Measurements from ENCODE around the gene FUZ.

Gene FUZ

GRCh38 chr19:49814010-49814409 lies 918 bp upstream of the FUZ start:
- TF ChIP-seq TAF1 (IDR thresholded peaks at IDR 0.05; ENCODE audit: low read depth): no peak
- no peak for TF ChIP-seq TCF12 (IDR thresholded peaks at IDR 0.05; ENCODE audit: low read depth)
- TF ChIP-seq TEAD4 (IDR thresholded peaks at IDR 0.05): no peak
- no peak for TF ChIP-seq CEBPB (IDR thresholded peaks at IDR 0.05)
- TF ChIP-seq EGR1 (IDR thresholded peaks at IDR 0.05): no peak
- TF ChIP-seq NFIC (IDR thresholded peaks at IDR 0.05): no peak
- TF ChIP-seq, protein P1, sequence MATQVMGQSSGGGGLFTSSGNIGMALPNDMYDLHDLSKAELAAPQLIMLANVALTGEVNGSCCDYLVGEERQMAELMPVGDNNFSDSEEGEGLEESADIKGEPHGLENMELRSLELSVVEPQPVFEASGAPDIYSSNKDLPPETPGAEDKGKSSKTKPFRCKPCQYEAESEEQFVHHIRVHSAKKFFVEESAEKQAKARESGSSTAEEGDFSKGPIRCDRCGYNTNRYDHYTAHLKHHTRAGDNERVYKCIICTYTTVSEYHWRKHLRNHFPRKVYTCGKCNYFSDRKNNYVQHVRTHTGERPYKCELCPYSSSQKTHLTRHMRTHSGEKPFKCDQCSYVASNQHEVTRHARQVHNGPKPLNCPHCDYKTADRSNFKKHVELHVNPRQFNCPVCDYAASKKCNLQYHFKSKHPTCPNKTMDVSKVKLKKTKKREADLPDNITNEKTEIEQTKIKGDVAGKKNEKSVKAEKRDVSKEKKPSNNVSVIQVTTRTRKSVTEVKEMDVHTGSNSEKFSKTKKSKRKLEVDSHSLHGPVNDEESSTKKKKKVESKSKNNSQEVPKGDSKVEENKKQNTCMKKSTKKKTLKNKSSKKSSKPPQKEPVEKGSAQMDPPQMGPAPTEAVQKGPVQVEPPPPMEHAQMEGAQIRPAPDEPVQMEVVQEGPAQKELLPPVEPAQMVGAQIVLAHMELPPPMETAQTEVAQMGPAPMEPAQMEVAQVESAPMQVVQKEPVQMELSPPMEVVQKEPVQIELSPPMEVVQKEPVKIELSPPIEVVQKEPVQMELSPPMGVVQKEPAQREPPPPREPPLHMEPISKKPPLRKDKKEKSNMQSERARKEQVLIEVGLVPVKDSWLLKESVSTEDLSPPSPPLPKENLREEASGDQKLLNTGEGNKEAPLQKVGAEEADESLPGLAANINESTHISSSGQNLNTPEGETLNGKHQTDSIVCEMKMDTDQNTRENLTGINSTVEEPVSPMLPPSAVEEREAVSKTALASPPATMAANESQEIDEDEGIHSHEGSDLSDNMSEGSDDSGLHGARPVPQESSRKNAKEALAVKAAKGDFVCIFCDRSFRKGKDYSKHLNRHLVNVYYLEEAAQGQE (IDR thresholded peaks at IDR 0.05; ENCODE audit: low read depth): no peak
- TF ChIP-seq FOXM1 (IDR thresholded peaks at IDR 0.05; ENCODE audit: borderline replicate concordance, low read depth): no peak
- TF ChIP-seq YY1 (IDR thresholded peaks at IDR 0.05; ENCODE audit: low read depth): no peak
- TF ChIP-seq ZBTB7A (IDR thresholded peaks at IDR 0.05; ENCODE audit: low read depth): no peak
- no peak for TF ChIP-seq USF1 (IDR thresholded peaks at IDR 0.05)

GRCh38 chr19:49812452-49812996 lies 568 bp downstream of the FUZ start:
- TF ChIP-seq, protein P1 (IDR thresholded peaks at IDR 0.05; ENCODE audit: low read depth): no peak
- no peak for TF ChIP-seq NFIC (IDR thresholded peaks at IDR 0.05)
- no peak for TF ChIP-seq RAD21 (IDR thresholded peaks at IDR 0.05; ENCODE audit: low read depth)
- TF ChIP-seq CREB1 (IDR thresholded peaks at IDR 0.05; ENCODE audit: low read depth): no peak
- TF ChIP-seq ZBTB7A (IDR thresholded peaks at IDR 0.05; ENCODE audit: low read depth): no peak
- TF ChIP-seq EP300 (IDR thresholded peaks at IDR 0.05; ENCODE audit: borderline replicate concordance): no peak
- TF ChIP-seq, protein P2, sequence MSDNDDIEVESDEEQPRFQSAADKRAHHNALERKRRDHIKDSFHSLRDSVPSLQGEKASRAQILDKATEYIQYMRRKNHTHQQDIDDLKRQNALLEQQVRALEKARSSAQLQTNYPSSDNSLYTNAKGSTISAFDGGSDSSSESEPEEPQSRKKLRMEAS (IDR thresholded peaks at IDR 0.05): no peak
- no peak for TF ChIP-seq FOXM1 (IDR thresholded peaks at IDR 0.05; ENCODE audit: borderline replicate concordance, low read depth)
- no peak for TF ChIP-seq EGR1 (IDR thresholded peaks at IDR 0.05)

GRCh38 chr19:49811328-49811727 lies 1.8 kb downstream of the FUZ start:
- TF ChIP-seq FOXM1 (IDR thresholded peaks at IDR 0.05; ENCODE audit: borderline replicate concordance, low read depth): no peak

- TF ChIP-seq RAD21 (IDR thresholded peaks at IDR 0.05; ENCODE audit: low read depth) (no peak), TCF12 (IDR thresholded peaks at IDR 0.05; ENCODE audit: low read depth) (no peak)
- TF ChIP-seq, protein P2 (IDR thresholded peaks at IDR 0.05): no peak
Observed at GRCh38 chr19:49809941-49810389, 3.1 kb downstream of the FUZ start.

- TF ChIP-seq ZBTB7A (IDR thresholded peaks at IDR 0.05; ENCODE audit: low read depth) (peak; percentile 64), CREB1 (IDR thresholded peaks at IDR 0.05; ENCODE audit: low read depth) (no peak), USF1 (IDR thresholded peaks at IDR 0.05) (peak; percentile 66), RAD21 (IDR thresholded peaks at IDR 0.05; ENCODE audit: low read depth) (no peak), EP300 (IDR thresholded peaks at IDR 0.05; ENCODE audit: borderline replicate concordance) (no peak), NFIC (IDR thresholded peaks at IDR 0.05) (no peak), CEBPB (IDR thresholded peaks at IDR 0.05) (no peak), YY1 (IDR thresholded peaks at IDR 0.05; ENCODE audit: low read depth) (no peak), FOXM1 (IDR thresholded peaks at IDR 0.05; ENCODE audit: borderline replicate concordance, low read depth) (no peak), EGR1 (IDR thresholded peaks at IDR 0.05) (no peak)
- TF ChIP-seq, protein P2 (IDR thresholded peaks at IDR 0.05): peak; percentile 12
Observed at GRCh38 chr19:49809160-49809940, 3.7 kb downstream of the FUZ start.

- no peak for TF ChIP-seq TCF12 (IDR thresholded peaks at IDR 0.05; ENCODE audit: low read depth)
- TF ChIP-seq TAF1 (IDR thresholded peaks at IDR 0.05; ENCODE audit: low read depth): no peak
- TF ChIP-seq FOXM1 (IDR thresholded peaks at IDR 0.05; ENCODE audit: borderline replicate concordance, low read depth): no peak
- TF ChIP-seq EGR1 (IDR thresholded peaks at IDR 0.05): no peak
- TF ChIP-seq, protein P2 (IDR thresholded peaks at IDR 0.05): no peak
- TF ChIP-seq, protein P1 (IDR thresholded peaks at IDR 0.05; ENCODE audit: low read depth): no peak
- no peak for TF ChIP-seq TEAD4 (IDR thresholded peaks at IDR 0.05)
- no peak for TF ChIP-seq RAD21 (IDR thresholded peaks at IDR 0.05; ENCODE audit: low read depth)
- TF ChIP-seq YY1 (IDR thresholded peaks at IDR 0.05; ENCODE audit: low read depth): no peak
- TF ChIP-seq NFIC (IDR thresholded peaks at IDR 0.05): no peak
- TF ChIP-seq CREB1 (IDR thresholded peaks at IDR 0.05; ENCODE audit: low read depth): no peak
- TF ChIP-seq ZBTB7A (IDR thresholded peaks at IDR 0.05; ENCODE audit: low read depth): no peak
- no peak for TF ChIP-seq EP300 (IDR thresholded peaks at IDR 0.05; ENCODE audit: borderline replicate concordance)
- TF ChIP-seq CEBPB (IDR thresholded peaks at IDR 0.05): no peak
- no peak for TF ChIP-seq USF1 (IDR thresholded peaks at IDR 0.05)
Observed at GRCh38 chr19:49808711-49809159, 4.4 kb downstream of the FUZ start.
